ENCODE results near the gene HELT. TPM values are rescaled to one million over a fixed set of nuclear protein-coding genes. Genes with fewer than 3 reads are reported as not detected.
"Not testable (repeated sequence)": the region's sequence is repeated elsewhere in the genome, so short reads cannot be mapped to it uniquely, and the experiment has no call there.

Gene HELT
- total RNA-seq, 1 experiment from 2014 or later = 0.28 TPM

DNA sequence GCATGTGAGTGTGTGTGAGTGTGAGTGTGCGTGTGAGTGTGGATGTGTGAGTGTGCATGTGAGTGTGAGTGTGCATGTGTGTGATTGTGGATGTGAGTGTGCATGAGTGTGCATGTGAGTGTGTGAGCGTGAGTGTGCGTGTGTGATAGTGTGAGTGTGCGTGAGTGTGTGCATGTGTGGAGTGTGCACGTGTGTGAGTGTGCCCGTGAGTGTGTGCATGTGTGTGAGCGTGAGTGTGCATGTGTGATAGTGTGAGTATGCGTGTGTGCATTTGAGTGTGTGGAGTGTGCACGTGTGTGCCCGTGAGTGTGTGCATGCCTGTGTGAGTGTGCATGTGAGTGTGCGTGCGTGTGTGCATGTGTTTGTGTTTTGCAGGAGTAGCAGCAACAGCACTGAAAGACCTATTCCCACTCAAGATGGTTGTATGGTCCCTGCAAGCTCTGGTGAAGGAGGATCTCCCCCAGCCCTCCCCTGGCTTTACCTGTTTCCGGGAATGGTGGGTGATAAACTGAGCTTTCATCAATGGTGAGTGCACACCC, 30.7 kb upstream of the HELT start (continued):
- TF ChIP-seq PRDM15 (CRISPR knock-in tag; IDR thresholded peaks at IDR 0.05) = no peak

DNA sequence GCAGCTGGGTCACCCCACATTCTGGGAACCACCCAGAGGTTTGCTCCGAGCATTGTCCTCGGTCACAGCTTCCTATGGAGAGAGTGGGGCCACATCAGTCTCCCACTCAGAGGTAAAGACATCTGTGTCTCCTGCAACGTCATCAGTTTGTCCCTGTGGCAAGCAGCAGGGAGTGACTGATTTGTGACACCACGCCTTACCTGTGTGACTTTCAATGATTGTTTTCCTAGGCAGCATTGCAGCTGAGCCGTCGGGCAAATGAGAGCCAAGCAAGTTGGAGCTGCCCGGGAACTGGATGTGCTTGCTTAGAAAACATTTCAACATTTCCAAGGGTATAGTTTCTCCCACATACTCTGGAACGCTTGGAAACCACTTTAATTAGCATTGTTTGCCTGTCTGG, 29.7 kb upstream of the HELT start:
- ChIA-PET POLR2A (no interaction called here), CTCF (interaction anchor here (1.0 to 1.1 kb wide), 2 partner anchors 16 to 19 kb away, joined by 3 to 4 read pairs; no protein-coding TSS in a partner anchor)
- Mint-ChIP-seq H3K36me3 (no peaks in the 10 kb centered on the region), H3K27ac (no peak overlapping the region), H3K27me3 (ENCODE audit: low read depth) (no peaks in the 10 kb centered on the region), H3K4me3 (no peak overlapping the region), H3K9me3 (peaks cover 3% of the 10 kb centered on the region; the same call in 1 of the 2 replicates), H3K4me1 (no peaks in the 10 kb centered on the region)
- no peak for DNase-seq (ENCODE audit: low spot score)
- no peak for ATAC-seq
- TF ChIP-seq, protein P1, sequence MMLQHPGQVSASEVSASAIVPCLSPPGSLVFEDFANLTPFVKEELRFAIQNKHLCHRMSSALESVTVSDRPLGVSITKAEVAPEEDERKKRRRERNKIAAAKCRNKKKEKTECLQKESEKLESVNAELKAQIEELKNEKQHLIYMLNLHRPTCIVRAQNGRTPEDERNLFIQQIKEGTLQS (CRISPR knock-in tag; conservative IDR thresholded peaks at IDR 0.05) = no peak
- no peak for TF ChIP-seq GRHL2 (CRISPR knock-in tag; IDR thresholded peaks at IDR 0.05; ENCODE audit: insufficient replicate concordance, severe bottlenecking)

GRCh38 chr4:184989283-184989682, 29.0 kb upstream of the HELT start:
- H3K36me3 Mint-ChIP-seq; ATAC-seq; H3K4me3 Mint-ChIP-seq; DNase-seq (ENCODE audit: low spot score); H3K9me3 Mint-ChIP-seq; H3K27me3 Mint-ChIP-seq (ENCODE audit: low read depth); POLR2A ChIA-PET; H3K27ac Mint-ChIP-seq; H3K4me1 Mint-ChIP-seq: not testable (repeated sequence)
- CTCF ChIA-PET = interaction anchor here (1.0 kb wide), 1 partner anchor 18 kb away, joined by 4 read pairs; no protein-coding TSS in a partner anchor

DNA sequence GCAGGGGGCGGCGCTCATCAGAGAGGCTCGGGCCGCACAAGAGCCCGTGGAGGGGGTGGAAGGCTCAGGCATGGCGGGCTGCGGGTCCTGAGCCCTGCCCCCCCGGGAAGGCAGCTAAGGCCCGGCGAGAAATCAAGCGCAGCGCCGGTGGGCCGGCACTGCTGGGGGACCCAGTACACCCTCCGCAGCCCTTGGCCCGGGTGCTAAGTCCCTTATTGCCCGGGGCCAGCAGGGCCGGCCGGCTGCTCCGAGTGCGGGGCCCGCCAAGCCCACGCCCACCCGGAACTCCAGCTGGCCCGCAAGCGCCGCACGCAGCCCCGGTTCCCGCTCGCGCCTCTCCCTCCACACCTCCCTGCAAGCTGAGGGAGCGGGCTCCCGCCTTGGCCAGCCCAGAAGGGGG, 28.2 kb upstream of the HELT start:
- H3K27ac Mint-ChIP-seq; POLR2A ChIA-PET; CTCF ChIA-PET; H3K4me1 Mint-ChIP-seq; ATAC-seq; H3K27me3 Mint-ChIP-seq (ENCODE audit: low read depth); H3K4me3 Mint-ChIP-seq; DNase-seq (ENCODE audit: low spot score); H3K9me3 Mint-ChIP-seq; H3K36me3 Mint-ChIP-seq: not testable (repeated sequence)

GRCh38 chr4:184991860-184992259, 26.4 kb upstream of the HELT start:
- DNase-seq (ENCODE audit: low spot score) = no peak
- H3K4me3 Mint-ChIP-seq = no peak overlapping the region
- CTCF ChIA-PET = no interaction called here
- H3K4me1 Mint-ChIP-seq = no peaks in the 10 kb centered on the region
- H3K9me3 Mint-ChIP-seq = peaks cover 3% of the 10 kb centered on the region; the same call in 1 of the 2 replicates
- no peak for ATAC-seq
- no peak overlapping the region for H3K27ac Mint-ChIP-seq
- POLR2A ChIA-PET = no interaction called here
- H3K36me3 Mint-ChIP-seq = no peaks in the 10 kb centered on the region
- H3K27me3 Mint-ChIP-seq (ENCODE audit: low read depth) = no peaks in the 10 kb centered on the region
- no peak for TF ChIP-seq ZNF232 (CRISPR knock-in tag; IDR thresholded peaks at IDR 0.05)
- no peak for TF ChIP-seq OVOL2 (CRISPR knock-in tag; IDR thresholded peaks at IDR 0.05; ENCODE audit: borderline replicate concordance)
- TF ChIP-seq KAT7 (CRISPR knock-in tag; IDR thresholded peaks at IDR 0.05; ENCODE audit: borderline replicate concordance) = no peak
- no peak for TF ChIP-seq ZNF138 (CRISPR knock-in tag; conservative IDR thresholded peaks at IDR 0.05)
- no peak for TF ChIP-seq ZMAT4 (CRISPR knock-in tag; IDR thresholded peaks at IDR 0.05)
- TF ChIP-seq JUN (CRISPR knock-in tag; IDR thresholded peaks at IDR 0.05) = no peak
- TF ChIP-seq, protein P2, sequence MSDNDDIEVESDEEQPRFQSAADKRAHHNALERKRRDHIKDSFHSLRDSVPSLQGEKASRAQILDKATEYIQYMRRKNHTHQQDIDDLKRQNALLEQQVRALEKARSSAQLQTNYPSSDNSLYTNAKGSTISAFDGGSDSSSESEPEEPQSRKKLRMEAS (CRISPR knock-in tag; IDR thresholded peaks at IDR 0.05) = no peak
- TF ChIP-seq, protein P3, sequence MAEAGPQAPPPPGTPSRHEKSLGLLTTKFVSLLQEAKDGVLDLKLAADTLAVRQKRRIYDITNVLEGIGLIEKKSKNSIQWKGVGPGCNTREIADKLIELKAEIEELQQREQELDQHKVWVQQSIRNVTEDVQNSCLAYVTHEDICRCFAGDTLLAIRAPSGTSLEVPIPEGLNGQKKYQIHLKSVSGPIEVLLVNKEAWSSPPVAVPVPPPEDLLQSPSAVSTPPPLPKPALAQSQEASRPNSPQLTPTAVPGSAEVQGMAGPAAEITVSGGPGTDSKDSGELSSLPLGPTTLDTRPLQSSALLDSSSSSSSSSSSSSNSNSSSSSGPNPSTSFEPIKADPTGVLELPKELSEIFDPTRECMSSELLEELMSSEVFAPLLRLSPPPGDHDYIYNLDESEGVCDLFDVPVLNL (CRISPR knock-in tag; IDR thresholded peaks at IDR 0.05; ENCODE audit: borderline replicate concordance, low read depth) = no peak
- no peak for TF ChIP-seq ZBTB43 (CRISPR knock-in tag; IDR thresholded peaks at IDR 0.05)
- TF ChIP-seq, protein P4, sequence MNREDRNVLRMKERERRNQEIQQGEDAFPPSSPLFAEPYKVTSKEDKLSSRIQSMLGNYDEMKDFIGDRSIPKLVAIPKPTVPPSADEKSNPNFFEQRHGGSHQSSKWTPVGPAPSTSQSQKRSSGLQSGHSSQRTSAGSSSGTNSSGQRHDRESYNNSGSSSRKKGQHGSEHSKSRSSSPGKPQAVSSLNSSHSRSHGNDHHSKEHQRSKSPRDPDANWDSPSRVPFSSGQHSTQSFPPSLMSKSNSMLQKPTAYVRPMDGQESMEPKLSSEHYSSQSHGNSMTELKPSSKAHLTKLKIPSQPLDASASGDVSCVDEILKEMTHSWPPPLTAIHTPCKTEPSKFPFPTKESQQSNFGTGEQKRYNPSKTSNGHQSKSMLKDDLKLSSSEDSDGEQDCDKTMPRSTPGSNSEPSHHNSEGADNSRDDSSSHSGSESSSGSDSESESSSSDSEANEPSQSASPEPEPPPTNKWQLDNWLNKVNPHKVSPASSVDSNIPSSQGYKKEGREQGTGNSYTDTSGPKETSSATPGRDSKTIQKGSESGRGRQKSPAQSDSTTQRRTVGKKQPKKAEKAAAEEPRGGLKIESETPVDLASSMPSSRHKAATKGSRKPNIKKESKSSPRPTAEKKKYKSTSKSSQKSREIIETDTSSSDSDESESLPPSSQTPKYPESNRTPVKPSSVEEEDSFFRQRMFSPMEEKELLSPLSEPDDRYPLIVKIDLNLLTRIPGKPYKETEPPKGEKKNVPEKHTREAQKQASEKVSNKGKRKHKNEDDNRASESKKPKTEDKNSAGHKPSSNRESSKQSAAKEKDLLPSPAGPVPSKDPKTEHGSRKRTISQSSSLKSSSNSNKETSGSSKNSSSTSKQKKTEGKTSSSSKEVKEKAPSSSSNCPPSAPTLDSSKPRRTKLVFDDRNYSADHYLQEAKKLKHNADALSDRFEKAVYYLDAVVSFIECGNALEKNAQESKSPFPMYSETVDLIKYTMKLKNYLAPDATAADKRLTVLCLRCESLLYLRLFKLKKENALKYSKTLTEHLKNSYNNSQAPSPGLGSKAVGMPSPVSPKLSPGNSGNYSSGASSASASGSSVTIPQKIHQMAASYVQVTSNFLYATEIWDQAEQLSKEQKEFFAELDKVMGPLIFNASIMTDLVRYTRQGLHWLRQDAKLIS (CRISPR knock-in tag; IDR thresholded peaks at IDR 0.05; ENCODE audit: borderline replicate concordance) = no peak
